Measurements from ENCODE around the gene TACC2.

The TACC2 gene

GRCh38 chr10:122173337-122173736 lies 184.4 kb downstream of the TACC2 start:
- DNase-seq = no peak

GRCh38 chr10:122173766-122174435 lies 184.9 kb downstream of the TACC2 start:
- DNase-seq = no peak

GRCh38 chr10:122176232-122177213 lies 187.6 kb downstream of the TACC2 start:
- DNase-seq = no peak

- no peak for DNase-seq
Measured at GRCh38 chr10:122178655-122179054, 189.7 kb downstream of the TACC2 start.

- DNase-seq = no peak
Measured at GRCh38 chr10:122181041-122181732, 192.2 kb downstream of the TACC2 start.

- DNase-seq = no peak
Measured at GRCh38 chr10:122181876-122182275, 192.9 kb downstream of the TACC2 start.

- DNase-seq = no peak
Measured at GRCh38 chr10:122182308-122182707, 193.3 kb downstream of the TACC2 start.

GRCh38 chr10:122184254-122184653 lies 195.3 kb downstream of the TACC2 start:
- DNase-seq = no peak

- DNase-seq = no peak
Measured at GRCh38 chr10:122185643-122186042, 196.7 kb downstream of the TACC2 start.

GRCh38 chr10:122186816-122187810 lies 198.2 kb downstream of the TACC2 start:
- DNase-seq = no peak

GRCh38 chr10:122188706-122189105 lies 199.7 kb downstream of the TACC2 start:
- DNase-seq = no peak

- DNase-seq = no peak
Measured at GRCh38 chr10:122189185-122189584, 200.2 kb downstream of the TACC2 start.

GRCh38 chr10:122190176-122190943 lies 201.4 kb downstream of the TACC2 start:
- no peak for DNase-seq

- DNase-seq = no peak
Measured at GRCh38 chr10:122191936-122192541, 203.1 kb downstream of the TACC2 start.

GRCh38 chr10:122194251-122194650 lies 205.3 kb downstream of the TACC2 start:
- DNase-seq = no peak

GRCh38 chr10:122196218-122196617 lies 207.3 kb downstream of the TACC2 start:
- no peak for DNase-seq

- DNase-seq = no peak
Measured at GRCh38 chr10:122197611-122198222, 208.8 kb downstream of the TACC2 start.

- DNase-seq = no peak
Measured at GRCh38 chr10:122198631-122199030, 209.7 kb downstream of the TACC2 start.

- DNase-seq = no peak
Measured at GRCh38 chr10:122199070-122199469, 210.1 kb downstream of the TACC2 start.

GRCh38 chr10:122199689-122200088 lies 210.7 kb downstream of the TACC2 start:
- DNase-seq = no peak

All from NCI-H1105 (cell line).